ENCODE data around the gene PCBP3. TPM values are rescaled to one million over a fixed set of nuclear protein-coding genes. Genes with fewer than 3 reads are reported as not detected.

The PCBP3 gene
- total RNA-seq, 1 experiment from 2014 or later: 1.4 TPM

DNA sequence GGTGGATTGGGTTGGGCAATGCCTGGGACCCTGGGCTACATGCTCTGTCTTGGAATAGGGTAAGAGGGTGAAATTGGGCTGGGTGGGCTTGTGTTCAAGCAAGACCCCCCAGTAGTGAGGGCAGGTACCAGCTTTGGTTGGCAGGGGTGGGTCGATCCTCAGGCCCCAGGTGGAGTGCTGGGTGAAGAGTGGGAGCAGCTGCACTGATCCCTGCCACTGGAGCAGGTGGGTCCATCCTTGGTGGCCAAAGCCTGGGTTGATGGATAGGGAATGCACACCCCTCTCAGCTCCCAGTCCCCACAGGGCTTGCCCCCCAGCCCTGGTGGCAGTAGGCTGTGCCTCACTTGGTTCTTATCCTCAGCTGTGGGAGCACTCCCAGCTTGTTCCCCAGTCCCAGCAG lies 135.2 kb downstream of the PCBP3 start:
- Mint-ChIP-seq H3K4me3 (ENCODE audit: low read depth, unreplicated experiment) (no peak overlapping the region), H3K27ac (ENCODE audit: unreplicated experiment) (no peak overlapping the region), H3K36me3 (ENCODE audit: insufficient read depth, unreplicated experiment) (no peaks in the 10 kb centered on the region), H3K4me1 (ENCODE audit: low read depth, unreplicated experiment) (no peaks in the 10 kb centered on the region), H3K9me3 (ENCODE audit: low read depth, unreplicated experiment) (no peaks in the 10 kb centered on the region), H3K27me3 (ENCODE audit: unreplicated experiment) (peaks cover 61% of the 10 kb centered on the region)
- intact Hi-C loops (cut with micrococcal nuclease; ENCODE audit: unreplicated experiment): no loop called here
- CTCF ChIA-PET: no interaction called here
- TF ChIP-seq, protein P1, sequence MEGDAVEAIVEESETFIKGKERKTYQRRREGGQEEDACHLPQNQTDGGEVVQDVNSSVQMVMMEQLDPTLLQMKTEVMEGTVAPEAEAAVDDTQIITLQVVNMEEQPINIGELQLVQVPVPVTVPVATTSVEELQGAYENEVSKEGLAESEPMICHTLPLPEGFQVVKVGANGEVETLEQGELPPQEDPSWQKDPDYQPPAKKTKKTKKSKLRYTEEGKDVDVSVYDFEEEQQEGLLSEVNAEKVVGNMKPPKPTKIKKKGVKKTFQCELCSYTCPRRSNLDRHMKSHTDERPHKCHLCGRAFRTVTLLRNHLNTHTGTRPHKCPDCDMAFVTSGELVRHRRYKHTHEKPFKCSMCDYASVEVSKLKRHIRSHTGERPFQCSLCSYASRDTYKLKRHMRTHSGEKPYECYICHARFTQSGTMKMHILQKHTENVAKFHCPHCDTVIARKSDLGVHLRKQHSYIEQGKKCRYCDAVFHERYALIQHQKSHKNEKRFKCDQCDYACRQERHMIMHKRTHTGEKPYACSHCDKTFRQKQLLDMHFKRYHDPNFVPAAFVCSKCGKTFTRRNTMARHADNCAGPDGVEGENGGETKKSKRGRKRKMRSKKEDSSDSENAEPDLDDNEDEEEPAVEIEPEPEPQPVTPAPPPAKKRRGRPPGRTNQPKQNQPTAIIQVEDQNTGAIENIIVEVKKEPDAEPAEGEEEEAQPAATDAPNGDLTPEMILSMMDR (IDR thresholded peaks at IDR 0.05; ENCODE audit: unreplicated experiment): no peak
- no peak for DNase-seq
- no TSS peak for BruUV-seq (replicated peaks)

DNA sequence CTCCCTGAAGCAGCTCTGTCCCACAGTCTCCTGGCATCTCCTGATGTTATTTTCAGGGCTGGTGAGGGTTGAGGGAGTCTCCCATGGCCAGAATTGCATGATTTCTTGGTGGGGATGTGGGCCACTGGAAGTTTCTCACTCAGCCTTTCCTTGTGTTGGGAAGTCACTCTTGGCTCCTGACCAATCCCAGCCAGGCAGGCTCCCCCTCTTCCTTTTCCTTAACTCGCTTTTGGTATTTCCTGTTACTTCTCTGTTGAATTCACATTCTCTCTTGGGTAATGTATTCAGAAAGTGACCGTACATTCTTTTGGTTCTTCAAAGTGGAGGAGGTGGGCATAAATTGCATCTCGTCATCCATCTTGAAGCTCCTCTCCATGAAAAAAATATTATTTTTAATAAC lies 135.7 kb downstream of the PCBP3 start:
- peaks cover 64% of the 10 kb centered on the region for H3K27me3 Mint-ChIP-seq (ENCODE audit: unreplicated experiment)
- CTCF ChIA-PET: no interaction called here
- no peak overlapping the region for H3K4me3 Mint-ChIP-seq (ENCODE audit: low read depth, unreplicated experiment)

DNA sequence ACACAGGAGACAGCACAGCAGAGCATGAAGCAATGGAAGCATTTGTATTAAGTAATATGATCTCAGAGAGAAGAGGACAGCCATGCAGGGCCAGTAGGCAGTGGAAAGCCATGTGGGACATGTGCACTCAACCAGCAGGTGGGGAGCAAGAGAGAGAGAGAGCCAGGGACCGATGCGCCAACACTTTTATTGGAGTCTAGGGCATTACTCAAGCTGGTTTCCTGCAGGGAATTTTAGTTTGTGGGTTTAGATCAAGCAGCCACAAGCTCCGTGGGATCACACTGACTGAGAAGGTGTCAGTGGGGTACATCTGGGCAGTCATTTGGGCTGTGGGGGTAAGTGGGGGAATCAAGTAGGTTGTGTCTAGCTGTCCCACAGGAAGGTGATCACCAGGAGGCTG lies 137.1 kb downstream of the PCBP3 start:
- Mint-ChIP-seq H3K9me3 (ENCODE audit: low read depth, unreplicated experiment) (no peaks in the 10 kb centered on the region), H3K4me1 (ENCODE audit: low read depth, unreplicated experiment) (no peaks in the 10 kb centered on the region), H3K4me3 (ENCODE audit: low read depth, unreplicated experiment) (no peak overlapping the region), H3K36me3 (ENCODE audit: insufficient read depth, unreplicated experiment) (no peaks in the 10 kb centered on the region), H3K27ac (ENCODE audit: unreplicated experiment) (no peak overlapping the region), H3K27me3 (ENCODE audit: unreplicated experiment) (peaks cover 53% of the 10 kb centered on the region)
- intact Hi-C loops (cut with micrococcal nuclease; ENCODE audit: unreplicated experiment): no loop called here
- DNase-seq: no peak
- TF ChIP-seq, protein P1 (IDR thresholded peaks at IDR 0.05; ENCODE audit: unreplicated experiment): no peak
- no TSS peak for BruUV-seq (replicated peaks)
- CTCF ChIA-PET: no interaction called here

More for the DNA sequence above, 135.7 kb downstream of the PCBP3 start:
- BruUV-seq (replicated peaks): no TSS peak
- no peak for DNase-seq
- intact Hi-C loops (cut with micrococcal nuclease; ENCODE audit: unreplicated experiment): no loop called here
- Mint-ChIP-seq H3K9me3 (ENCODE audit: low read depth, unreplicated experiment) (no peaks in the 10 kb centered on the region), H3K36me3 (ENCODE audit: insufficient read depth, unreplicated experiment) (no peaks in the 10 kb centered on the region), H3K4me1 (ENCODE audit: low read depth, unreplicated experiment) (no peaks in the 10 kb centered on the region), H3K27ac (ENCODE audit: unreplicated experiment) (no peak overlapping the region)
- TF ChIP-seq, protein P1 (IDR thresholded peaks at IDR 0.05; ENCODE audit: unreplicated experiment): no peak

DNA sequence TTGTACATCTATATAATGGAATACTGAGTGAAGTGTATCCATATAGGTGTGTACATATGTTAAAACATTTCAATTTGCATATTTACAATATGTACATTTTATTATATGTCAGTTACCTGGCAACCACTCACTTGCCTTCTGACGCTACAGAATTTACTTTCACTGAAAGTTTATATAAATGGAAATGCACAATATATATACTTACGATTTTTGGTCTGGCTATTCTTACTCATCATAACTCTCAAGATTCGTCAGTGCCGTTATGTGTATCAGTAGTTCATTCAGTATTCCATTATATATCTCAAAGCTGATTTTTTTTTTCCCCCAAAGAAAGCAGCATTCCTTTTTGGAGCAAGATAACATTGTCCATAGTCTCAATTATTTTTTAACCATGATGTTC lies 138.2 kb downstream of the PCBP3 start:
- H3K36me3 Mint-ChIP-seq (ENCODE audit: insufficient read depth, unreplicated experiment): no peaks in the 10 kb centered on the region
- TF ChIP-seq, protein P1 (IDR thresholded peaks at IDR 0.05; ENCODE audit: unreplicated experiment): no peak
- H3K4me3 Mint-ChIP-seq (ENCODE audit: low read depth, unreplicated experiment): no peak overlapping the region
- H3K27me3 Mint-ChIP-seq (ENCODE audit: unreplicated experiment): peaks cover 42% of the 10 kb centered on the region
- no peak overlapping the region for H3K27ac Mint-ChIP-seq (ENCODE audit: unreplicated experiment)
- intact Hi-C loops (cut with micrococcal nuclease; ENCODE audit: unreplicated experiment): no loop called here
- no peaks in the 10 kb centered on the region for H3K4me1 Mint-ChIP-seq (ENCODE audit: low read depth, unreplicated experiment)
- H3K9me3 Mint-ChIP-seq (ENCODE audit: low read depth, unreplicated experiment): no peaks in the 10 kb centered on the region
- CTCF ChIA-PET: no interaction called here
- no peak for DNase-seq
- no TSS peak for BruUV-seq (replicated peaks)
